Endothelial cell of umbilical vein (primary cell): ENCODE results near the gene OXER1. TPM values are rescaled to one million over a fixed set of nuclear protein-coding genes. Genes with fewer than 3 reads are reported as not detected.

ENCODE experiments used
- polyA plus RNA-seq, 4 experiments: library from polyadenylated mRNA; depleted of rRNA in 3 of 4; stranded (reverse) in 3 of 4; unstranded in 1 of 4; fragments of >200 nt; gene quantifications; 2 replicates each; pipeline versions ENCODE4 v1.2.1 to v1.2.3, GENCODE V29; 2011 to 2012; ENCODE audit warnings: missing spikeins in 1 of 4
- small RNA-seq: library from RNA; depleted of rRNA; stranded (forward); fragments of <200 nt; gene quantifications from one replicate; pipeline ENCODE3, GENCODE V24; 2012; ENCODE audit warnings: low replicate concordance, low read depth; ENCODE audit not compliant: insufficient read depth, insufficient read length
- total RNA-seq: library from RNA; stranded (reverse); gene quantifications from 2 replicates; pipeline ENCODE4 v1.2.3, GENCODE V29; 2021

The OXER1 gene
- total and polyA plus RNA-seq, 2 donors (not counting 3 experiments of a cell fraction or from before 2014, with no cell fraction given), result 0.18 TPM

Small RNA genes lying within 50 kb of the gene (small RNA-seq; reads per million reads assigned to genes)
- gene RNU6-137P, result not detected

Other genes starting within 250 kb of the OXER1 start
- gene MTA3, start 195.5 kb downstream of the OXER1 start, total RNA-seq, result 49.9 and 53.3 TPM in 2 replicates
- gene MTA3, start 195.5 kb downstream of the OXER1 start, polyA plus RNA-seq, result 27.6 and 36.3 TPM in 2 replicates
- gene HAAO, start 28.4 kb upstream of the OXER1 start, total RNA-seq, result 0.60 and 0.82 TPM in 2 replicates
- gene HAAO, start 28.4 kb upstream of the OXER1 start, polyA plus RNA-seq, result 1.1 and 1.8 TPM in 2 replicates